Effector memory CD8-positive, alpha-beta T cell (primary cell): ENCODE data around the gene CEP112.

Experiments used
- ATAC-seq: fragments of 150-1000 bp; cut with Tn5 transposase; replicated peaks from 2 replicates; pipeline ENCODE4 v1.10.0; 2021; ENCODE audit warnings: mild to moderate bottlenecking, moderate library complexity
- DNase-seq, 3 experiments: peaks; one replicate each; pipeline ENCODE4 v3.0.0; 2021
- H3K27ac Mint-ChIP-seq, 2 donors: one replicate each; pipeline ENCODE4 v1.8.0; 2022; ENCODE audit warnings: mild to moderate bottlenecking in 2 of 2, mixed read lengths in 2 of 2, moderate library complexity in 2 of 2
- H3K27me3 Mint-ChIP-seq, 2 donors: one replicate each; pipeline ENCODE4 v1.8.0; 2022; ENCODE audit warnings: mixed read lengths in 2 of 2
- H3K36me3 Mint-ChIP-seq: one replicate; pipeline ENCODE4 v1.8.0; 2022; ENCODE audit warnings: mild to moderate bottlenecking, moderate library complexity, mixed read lengths; ENCODE audit not compliant: insufficient read depth
- H3K4me1 Mint-ChIP-seq, 2 donors: one replicate each; pipeline ENCODE4 v1.8.0; 2022; ENCODE audit warnings: low read depth in 2 of 2, mixed read lengths in 2 of 2
- H3K4me3 Mint-ChIP-seq, 2 donors: one replicate each; pipeline ENCODE4 v1.8.0; 2022; ENCODE audit warnings: mild to moderate bottlenecking in 2 of 2, mixed read lengths in 2 of 2, moderate library complexity in 2 of 2
- H3K9me3 Mint-ChIP-seq, 2 donors: one replicate each; pipeline ENCODE4 v1.8.0; 2022; ENCODE audit warnings: mixed read lengths in 2 of 2

The CEP112 gene

GRCh38 chr17:65876985-65877384 lies 314.9 kb downstream of the CEP112 start:
- Mint-ChIP-seq H3K9me3 (no peaks in the 10 kb centered on the region), H3K36me3 (no peaks in the 10 kb centered on the region), H3K27me3 (peaks cover 0 to 19% of the 10 kb centered on the region in 2 donors), H3K4me3 (no peak overlapping the region), H3K27ac (no peak overlapping the region), H3K4me1 (no peaks in the 10 kb centered on the region)
- DNase-seq: no peak
- ATAC-seq: no peak

DNA sequence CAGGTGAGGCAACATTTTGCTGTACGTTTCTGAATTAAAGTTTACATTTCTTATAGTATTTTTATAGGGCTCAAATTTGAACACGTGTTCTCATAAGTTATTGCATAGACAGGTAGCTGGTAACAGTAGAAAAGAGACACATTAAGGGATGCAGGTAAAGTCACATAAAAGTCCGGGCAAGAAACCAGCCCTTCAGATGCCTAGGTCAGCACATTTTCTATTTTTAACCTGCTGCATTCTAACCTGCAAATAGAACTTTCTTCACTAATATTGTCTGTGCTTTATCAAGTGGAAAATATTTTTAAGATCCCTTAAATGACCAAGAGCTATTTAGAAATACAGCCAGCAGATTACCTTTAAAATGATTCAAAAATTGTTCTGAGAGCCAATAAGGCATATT lies 323.1 kb downstream of the CEP112 start:
- Mint-ChIP-seq H3K4me1 (no peaks in the 10 kb centered on the region), H3K27ac (no peak overlapping the region), H3K4me3 (no peak overlapping the region), H3K36me3 (no peaks in the 10 kb centered on the region), H3K9me3 (no peaks in the 10 kb centered on the region), H3K27me3 (peaks cover 6 to 10% of the 10 kb centered on the region in 2 donors)
- no peak for DNase-seq
- no peak for ATAC-seq

- no peaks in the 10 kb centered on the region for H3K36me3 Mint-ChIP-seq
- ATAC-seq (no peak), DNase-seq (no peak)
- H3K9me3 Mint-ChIP-seq: no peaks in the 10 kb centered on the region
- H3K27ac Mint-ChIP-seq: no peak overlapping the region
- no peaks in the 10 kb centered on the region for H3K4me1 Mint-ChIP-seq
- peaks cover 6 to 10% of the 10 kb centered on the region in 2 donors for H3K27me3 Mint-ChIP-seq
- no peak overlapping the region for H3K4me3 Mint-ChIP-seq
Measured at GRCh38 chr17:65867014-65867413, 324.9 kb downstream of the CEP112 start.

DNA sequence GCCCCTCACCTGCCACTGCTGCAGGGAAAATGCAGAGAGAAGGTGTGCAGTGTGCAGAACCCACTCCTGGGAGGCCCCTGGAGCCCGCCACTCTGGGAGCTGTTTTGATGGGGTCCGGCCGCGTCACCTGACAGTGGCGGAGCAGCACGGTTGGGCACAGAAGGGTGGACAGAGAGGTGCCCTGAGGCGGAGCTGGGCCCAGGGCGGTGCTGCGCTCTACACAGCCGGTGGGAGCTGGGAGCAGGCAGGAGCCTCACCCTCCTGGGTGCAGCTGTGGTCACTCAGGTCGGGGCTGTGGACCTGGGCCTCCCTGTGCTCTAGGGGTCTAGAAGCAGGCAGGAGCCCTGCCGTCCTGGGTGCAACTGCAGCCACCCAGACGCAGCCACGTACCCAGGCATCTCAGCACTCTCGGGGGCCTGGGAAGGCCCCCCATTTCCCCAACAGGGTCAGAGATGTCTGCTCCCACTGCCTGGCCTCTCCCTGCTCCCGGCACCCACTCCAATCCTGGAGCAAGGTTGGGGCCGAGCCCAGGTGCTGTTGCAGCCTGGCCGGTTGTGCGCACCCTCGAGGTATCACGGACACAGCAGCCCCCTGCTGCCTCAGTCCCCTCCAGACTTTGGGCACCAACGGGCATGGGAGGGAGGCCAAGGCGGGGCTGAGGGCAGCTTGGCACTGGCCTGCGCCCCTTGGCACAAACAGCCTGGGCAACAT lies 326.1 kb downstream of the CEP112 start:
- peaks cover 6 to 10% of the 10 kb centered on the region in 2 donors for H3K27me3 Mint-ChIP-seq
- DNase-seq (no peak), ATAC-seq (no peak)
- no peak overlapping the region for H3K4me3 Mint-ChIP-seq
- H3K4me1 Mint-ChIP-seq: no peaks in the 10 kb centered on the region
- H3K9me3 Mint-ChIP-seq: no peaks in the 10 kb centered on the region
- H3K36me3 Mint-ChIP-seq: no peaks in the 10 kb centered on the region
- H3K27ac Mint-ChIP-seq: no peak overlapping the region

DNA sequence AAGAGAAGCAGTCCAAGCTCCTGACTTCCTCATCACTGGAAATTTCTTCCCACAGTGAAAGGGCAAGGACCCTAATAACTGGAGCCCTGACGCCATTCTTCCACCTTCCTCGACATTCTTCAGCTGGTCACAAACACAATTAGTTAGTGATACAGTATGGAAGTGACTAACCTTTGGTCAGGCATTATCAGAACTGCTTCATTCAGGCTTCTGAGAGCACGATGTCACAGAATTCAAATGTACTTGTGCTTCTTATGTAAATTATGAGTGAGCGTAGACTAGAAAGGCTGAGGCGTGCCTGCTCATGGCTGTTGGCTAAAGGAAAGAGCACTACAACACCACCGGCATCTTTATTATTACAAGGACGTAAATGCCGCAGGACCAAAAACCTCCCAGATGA lies 327.5 kb downstream of the CEP112 start:
- Mint-ChIP-seq H3K9me3 (no peaks in the 10 kb centered on the region), H3K27me3 (peaks cover 5 to 10% of the 10 kb centered on the region in 2 donors), H3K27ac (no peak overlapping the region), H3K36me3 (no peaks in the 10 kb centered on the region), H3K4me1 (no peaks in the 10 kb centered on the region), H3K4me3 (no peak overlapping the region)
- no peak for ATAC-seq
- DNase-seq: no peak

- Mint-ChIP-seq H3K9me3 (no peaks in the 10 kb centered on the region), H3K36me3 (no peaks in the 10 kb centered on the region), H3K4me1 (no peaks in the 10 kb centered on the region), H3K27ac (no peak overlapping the region), H3K27me3 (no peaks in the 10 kb centered on the region), H3K4me3 (no peak overlapping the region)
- no peak for DNase-seq
- no peak for ATAC-seq
Measured at GRCh38 chr17:65857718-65858117, 334.2 kb downstream of the CEP112 start.

- Mint-ChIP-seq H3K4me1 (no peaks in the 10 kb centered on the region), H3K9me3 (no peaks in the 10 kb centered on the region), H3K4me3 (no peak overlapping the region), H3K27me3 (no peaks in the 10 kb centered on the region), H3K36me3 (no peaks in the 10 kb centered on the region), H3K27ac (no peak overlapping the region)
- ATAC-seq (no peak), DNase-seq (no peak)
Measured at GRCh38 chr17:65856865-65857264, 335.1 kb downstream of the CEP112 start.

GRCh38 chr17:65855675-65856074 lies 336.3 kb downstream of the CEP112 start:
- Mint-ChIP-seq H3K27me3 (no peaks in the 10 kb centered on the region), H3K4me1 (no peaks in the 10 kb centered on the region), H3K9me3 (no peaks in the 10 kb centered on the region), H3K36me3 (no peaks in the 10 kb centered on the region), H3K4me3 (no peak overlapping the region), H3K27ac (no peak overlapping the region)
- ATAC-seq: no peak
- no peak for DNase-seq

DNA sequence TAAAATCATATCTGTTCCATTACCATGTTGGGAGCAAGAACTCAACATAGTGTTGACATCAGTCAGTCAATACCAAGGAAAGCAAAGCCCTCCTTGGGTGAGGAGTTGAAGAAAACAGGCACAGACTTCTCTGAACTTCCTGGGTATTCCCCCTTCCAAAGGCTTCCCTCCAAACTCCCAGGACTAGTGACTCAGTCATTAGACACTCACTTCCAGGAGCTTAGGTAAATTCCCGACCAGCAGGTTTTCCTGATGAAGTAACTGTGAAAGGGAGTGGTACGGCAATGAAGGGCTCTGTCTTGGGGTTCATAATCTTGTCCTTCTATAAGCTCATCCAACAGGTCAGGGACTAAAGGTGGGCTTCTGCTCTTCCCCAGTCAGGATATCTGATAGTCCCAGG lies 336.7 kb downstream of the CEP112 start:
- no peaks in the 10 kb centered on the region for H3K4me1 Mint-ChIP-seq
- no peak for ATAC-seq
- DNase-seq: no peak

DNA sequence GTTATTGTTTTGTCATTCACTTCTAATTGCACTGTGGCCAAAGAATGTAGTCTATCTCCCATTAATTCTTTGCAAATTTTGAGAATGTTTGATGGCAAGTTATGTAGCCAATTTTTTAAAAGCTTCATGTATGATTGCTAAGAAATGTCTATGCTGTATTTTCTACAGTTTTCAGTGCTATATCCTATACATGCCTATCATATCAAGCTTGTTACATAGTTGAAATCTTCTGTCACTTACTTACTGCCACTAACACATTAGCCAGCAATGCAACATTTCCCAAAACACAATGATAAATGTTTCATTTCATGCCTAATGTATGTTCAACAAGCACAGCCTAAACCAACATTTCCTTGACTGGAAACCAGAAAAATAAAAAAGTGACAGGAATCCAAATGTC lies 338.1 kb downstream of the CEP112 start:
- H3K4me3 Mint-ChIP-seq: no peak overlapping the region
- no peaks in the 10 kb centered on the region for H3K27me3 Mint-ChIP-seq
- H3K36me3 Mint-ChIP-seq: no peaks in the 10 kb centered on the region
- no peak for ATAC-seq
- H3K4me1 Mint-ChIP-seq: no peaks in the 10 kb centered on the region
- no peak for DNase-seq
- H3K27ac Mint-ChIP-seq: no peak overlapping the region
- no peaks in the 10 kb centered on the region for H3K9me3 Mint-ChIP-seq

More for the DNA sequence above, 336.7 kb downstream of the CEP112 start:
- no peaks in the 10 kb centered on the region for H3K36me3 Mint-ChIP-seq
- no peaks in the 10 kb centered on the region for H3K27me3 Mint-ChIP-seq
- H3K27ac Mint-ChIP-seq: no peak overlapping the region
- no peaks in the 10 kb centered on the region for H3K9me3 Mint-ChIP-seq
- no peak overlapping the region for H3K4me3 Mint-ChIP-seq

DNA sequence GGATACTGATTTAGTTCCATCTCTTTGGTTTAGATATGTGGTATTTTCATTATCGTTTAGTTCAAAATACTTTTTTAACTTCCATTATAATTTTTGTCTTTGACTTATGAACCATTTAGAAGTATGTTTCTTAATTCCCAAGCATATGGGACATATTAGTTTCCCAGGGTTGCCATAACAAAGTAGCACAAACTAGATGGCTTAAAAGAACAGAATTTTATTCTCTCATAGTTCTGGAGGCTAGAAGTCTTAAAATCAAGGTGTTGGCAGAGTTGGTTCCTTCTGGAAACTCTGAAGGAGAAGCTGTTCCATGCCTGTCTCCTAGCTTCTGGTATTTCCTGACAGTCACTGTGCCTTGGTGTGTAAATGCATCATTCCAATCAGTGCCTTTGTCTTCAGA lies 339.0 kb downstream of the CEP112 start:
- H3K36me3 Mint-ChIP-seq: no peaks in the 10 kb centered on the region
- DNase-seq (no peak), ATAC-seq (no peak)
- H3K4me3 Mint-ChIP-seq: no peak overlapping the region
- no peaks in the 10 kb centered on the region for H3K4me1 Mint-ChIP-seq
- H3K9me3 Mint-ChIP-seq: no peaks in the 10 kb centered on the region
- no peaks in the 10 kb centered on the region for H3K27me3 Mint-ChIP-seq
- H3K27ac Mint-ChIP-seq: no peak overlapping the region

DNA sequence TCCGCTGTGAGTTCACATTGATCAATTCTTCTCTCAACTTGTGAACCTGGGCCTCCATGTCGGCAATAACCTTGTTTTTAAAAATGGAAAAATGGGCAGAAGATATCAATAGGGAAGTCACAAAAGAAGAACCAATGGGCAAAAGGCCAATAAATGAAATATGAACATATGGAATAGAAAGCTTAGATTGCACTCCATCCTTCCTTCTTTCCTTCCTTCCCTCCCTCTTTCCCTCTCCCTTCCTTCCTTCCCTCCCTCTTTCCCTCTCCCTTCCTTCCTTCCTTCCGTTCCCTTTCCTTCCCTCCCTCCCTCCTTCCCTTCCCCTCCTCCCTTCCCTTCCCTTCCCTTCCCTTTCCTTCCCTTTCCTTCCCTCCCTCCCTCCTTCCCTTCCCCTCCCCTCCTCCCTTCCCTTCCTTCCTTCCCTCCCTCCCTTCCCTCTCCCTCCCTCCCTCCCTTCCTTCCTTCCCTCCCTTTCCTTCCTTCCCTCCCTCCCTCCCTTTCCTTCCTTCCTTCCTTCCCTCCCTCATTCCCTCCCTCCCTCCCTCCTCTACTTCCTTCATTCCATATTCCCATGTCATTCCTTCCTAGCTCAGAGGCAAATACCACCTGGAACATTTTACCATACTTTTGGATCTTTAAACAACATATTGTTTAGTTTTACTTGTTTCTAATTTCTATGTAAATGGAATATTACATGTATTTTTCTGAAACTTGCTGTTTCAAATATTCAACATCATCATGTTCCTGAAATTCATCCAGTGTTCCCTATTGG lies 339.8 kb downstream of the CEP112 start:
- Mint-ChIP-seq H3K27ac (no peak overlapping the region), H3K27me3 (no peaks in the 10 kb centered on the region), H3K4me3 (no peak overlapping the region), H3K4me1 (no peaks in the 10 kb centered on the region), H3K36me3 (no peaks in the 10 kb centered on the region), H3K9me3 (no peaks in the 10 kb centered on the region)
- no peak for ATAC-seq
- no peak for DNase-seq

- Mint-ChIP-seq H3K9me3 (no peaks in the 10 kb centered on the region), H3K27me3 (no peaks in the 10 kb centered on the region), H3K27ac (no peak overlapping the region), H3K36me3 (no peaks in the 10 kb centered on the region), H3K4me3 (no peak overlapping the region), H3K4me1 (no peaks in the 10 kb centered on the region)
- DNase-seq (no peak), ATAC-seq (no peak)
Measured at GRCh38 chr17:65850486-65850885, 341.4 kb downstream of the CEP112 start.

DNA sequence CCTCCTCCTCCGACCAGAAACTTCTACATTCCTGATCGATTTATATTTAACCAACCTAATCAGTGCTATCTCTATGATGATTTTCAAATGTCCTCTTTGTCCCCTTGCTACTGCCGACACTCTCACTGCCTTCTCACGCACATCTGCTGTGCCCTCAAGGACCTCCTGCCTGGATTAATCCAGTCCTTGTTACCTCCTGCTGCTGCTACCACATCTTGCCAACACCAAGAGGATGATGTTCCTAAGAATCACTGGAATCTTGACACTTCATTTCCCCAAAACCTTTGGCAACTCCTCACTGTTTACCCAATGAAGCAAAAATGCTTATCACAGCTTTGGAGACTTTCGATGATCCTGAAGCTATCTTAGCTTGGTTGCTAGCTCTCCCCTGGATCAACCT lies 343.2 kb downstream of the CEP112 start:
- ATAC-seq (no peak), DNase-seq (no peak)
- H3K4me1 Mint-ChIP-seq: no peaks in the 10 kb centered on the region
- no peak overlapping the region for H3K27ac Mint-ChIP-seq
- H3K27me3 Mint-ChIP-seq: no peaks in the 10 kb centered on the region
- H3K9me3 Mint-ChIP-seq: no peaks in the 10 kb centered on the region
- no peak overlapping the region for H3K4me3 Mint-ChIP-seq
- no peaks in the 10 kb centered on the region for H3K36me3 Mint-ChIP-seq
